Neural progenitor cell (in vitro differentiated cells): Measurements from ENCODE around the gene DDIAS. TPM values are rescaled to one million over a fixed set of nuclear protein-coding genes. Genes with fewer than 3 reads are reported as not detected.
"Not testable (repeated sequence)": the region's sequence is repeated elsewhere in the genome, so short reads cannot be mapped to it uniquely, and the experiment has no call there.

Experiments
- DNase-seq: peaks from one replicate; pipeline ENCODE4 v3.0.0-alpha.2; 2016; ENCODE audit warnings: low spot score
- H2AFZ ChIP-seq: fragments of 200-600 bp; sonication (generic); replicated peaks from 2 replicates; pipeline ENCODE4 v1.6.1; 2016; ENCODE audit warnings: antibody characterized with exemption
- H3F3A ChIP-seq: fragments of 200-600 bp; sonication (generic); 2 replicates; pipeline ENCODE4 v1.6.1; 2016; ENCODE audit warnings: antibody characterized with exemption, low read depth
- H3K27ac ChIP-seq: fragments of 200-600 bp; sonication (generic); 2 replicates; pipeline ENCODE4 v1.5.1; 2016; ENCODE audit warnings: mild to moderate bottlenecking
- H3K27me3 ChIP-seq: fragments of 200-600 bp; sonication (generic); 2 replicates; pipeline ENCODE4 v1.6.1; 2016; ENCODE audit warnings: mild to moderate bottlenecking, moderate library complexity
- H3K36me3 ChIP-seq: fragments of 200-600 bp; sonication (generic); 2 replicates; pipeline ENCODE4 v1.5.1; 2016
- H3K4me1 ChIP-seq: fragments of 200-600 bp; sonication (generic); 2 replicates; pipeline ENCODE4 v1.6.1; 2016; ENCODE audit warnings: mixed run types
- H3K4me2 ChIP-seq: fragments of 200-600 bp; sonication (generic); 2 replicates; pipeline ENCODE4 v1.6.1; 2016
- H3K4me3 ChIP-seq: fragments of 200-600 bp; sonication (generic); 2 replicates; pipeline ENCODE4 v1.5.1; 2016
- H3K79me2 ChIP-seq: fragments of 200-600 bp; sonication (generic); 2 replicates; pipeline ENCODE4 v1.6.1; 2016; ENCODE audit warnings: low read depth
- H3K9ac ChIP-seq: fragments of 200-600 bp; sonication (generic); 2 replicates; pipeline ENCODE4 v1.6.1; 2016
- H3K9me3 ChIP-seq: fragments of 200-600 bp; sonication (generic); 2 replicates; pipeline ENCODE4 v1.5.1; 2016; ENCODE audit warnings: low read depth
- H4K20me1 ChIP-seq: fragments of 200-600 bp; sonication (generic); 2 replicates; pipeline ENCODE4 v1.6.1; 2016; ENCODE audit warnings: low read depth
- H3K27ac Mint-ChIP-seq: 3 replicates; pipeline ENCODE4 v1.8.0; 2021; ENCODE audit warnings: mixed read lengths
- H3K27me3 Mint-ChIP-seq: 2 replicates; pipeline ENCODE4 v1.8.0; 2022; ENCODE audit warnings: low read depth, mild to moderate bottlenecking, inconsistent platforms, moderate library complexity, mixed read lengths; ENCODE audit not compliant: insufficient read depth
- H3K36me3 Mint-ChIP-seq: 3 replicates; pipeline ENCODE4 v1.8.0; 2021; ENCODE audit warnings: mixed read lengths
- H3K4me1 Mint-ChIP-seq: 3 replicates; pipeline ENCODE4 v1.8.0; 2021; ENCODE audit warnings: mixed read lengths
- H3K4me3 Mint-ChIP-seq: 3 replicates; pipeline ENCODE4 v1.8.0; 2021; ENCODE audit warnings: mild to moderate bottlenecking, moderate library complexity, mixed read lengths
- H3K9me3 Mint-ChIP-seq: 3 replicates; pipeline ENCODE4 v1.8.0; 2020; ENCODE audit warnings: mixed read lengths
- CTCF ChIP-seq: fragments of 200-600 bp; sonication (generic); IDR thresholded peaks from 2 replicates; pipeline ENCODE4 v1.5.1; 2017; ENCODE audit warnings: antibody characterized with exemption, mild to moderate bottlenecking
- EZH2 ChIP-seq: fragments of 200-600 bp; sonication (generic); IDR thresholded peaks from 2 replicates; pipeline ENCODE4 v1.6.1; 2017; ENCODE audit warnings: antibody characterized with exemption, mild to moderate bottlenecking, moderate library complexity
- EZH2phosphoT487 ChIP-seq: fragments of 200-600 bp; sonication (generic); IDR thresholded peaks from 2 replicates; pipeline ENCODE4 v1.6.1; 2017; ENCODE audit warnings: antibody characterized with exemption
- total RNA-seq: library from RNA; depleted of rRNA; stranded (reverse); fragments of >200 nt; gene quantifications from 2 replicates; pipeline ENCODE4 v1.2.3, GENCODE V29; 2015; ENCODE audit warnings: low replicate concordance

DDIAS gene
- total RNA-seq, 1 donor from 2014 or later: 47.7 TPM

- Histone ChIP-seq H3F3A (no peaks in the 10 kb centered on the region), H4K20me1 (no peaks in the 10 kb centered on the region), H3K9me3 (no peaks in the 10 kb centered on the region), H3K4me3 (no peak overlapping the region), H3K27ac (no peak overlapping the region), H3K36me3 (no peaks in the 10 kb centered on the region), H3K27me3 (no peaks in the 10 kb centered on the region), H2AFZ (no peak overlapping the region), H3K4me2 (no peak overlapping the region), H3K79me2 (no peaks in the 10 kb centered on the region), H3K9ac (no peak overlapping the region), H3K4me1 (peaks cover 10% of the 10 kb centered on the region)
- H3K27me3 Mint-ChIP-seq: no peaks in the 10 kb centered on the region
- peaks cover 11% of the 10 kb centered on the region for H3K4me1 Mint-ChIP-seq
- H3K27ac Mint-ChIP-seq: no peak overlapping the region
- no peaks in the 10 kb centered on the region for H3K36me3 Mint-ChIP-seq
- DNase-seq: no peak
- peaks cover 8% of the 10 kb centered on the region for H3K9me3 Mint-ChIP-seq
- no peak for TF ChIP-seq EZH2phosphoT487
- no peak for TF ChIP-seq EZH2
- no peak for TF ChIP-seq CTCF
- H3K4me3 Mint-ChIP-seq: no peak overlapping the region
Measured at GRCh38 chr11:82959987-82960778, 58.6 kb downstream of the DDIAS start.

- Histone ChIP-seq H2AFZ (no peak overlapping the region), H3K79me2 (no peaks in the 10 kb centered on the region), H4K20me1 (no peaks in the 10 kb centered on the region), H3K9me3 (no peaks in the 10 kb centered on the region), H3F3A (no peaks in the 10 kb centered on the region), H3K4me3 (no peak overlapping the region), H3K9ac (no peak overlapping the region), H3K4me1 (peaks cover 7% of the 10 kb centered on the region), H3K27ac (no peak overlapping the region), H3K4me2 (no peak overlapping the region), H3K36me3 (no peaks in the 10 kb centered on the region), H3K27me3 (no peaks in the 10 kb centered on the region)
- no peak for TF ChIP-seq CTCF
- no peak overlapping the region for H3K4me3 Mint-ChIP-seq
- H3K36me3 Mint-ChIP-seq: no peaks in the 10 kb centered on the region
- peaks cover 11% of the 10 kb centered on the region for H3K4me1 Mint-ChIP-seq
- H3K27me3 Mint-ChIP-seq: no peaks in the 10 kb centered on the region
- H3K9me3 Mint-ChIP-seq: peaks cover 8% of the 10 kb centered on the region
- H3K27ac Mint-ChIP-seq: no peak overlapping the region
- no peak for DNase-seq
Measured at GRCh38 chr11:82960779-82961143, 59.2 kb downstream of the DDIAS start.

GRCh38 chr11:82962021-82962420 is 60.5 kb downstream of the DDIAS start:
- not testable (repeated sequence) for H3K4me1 ChIP-seq, H3K9me3 Mint-ChIP-seq, H2AFZ ChIP-seq, H3K27ac Mint-ChIP-seq, H3F3A ChIP-seq, H3K4me3 ChIP-seq, DNase-seq, H3K27ac ChIP-seq, H3K79me2 ChIP-seq, H3K36me3 ChIP-seq, H3K36me3 Mint-ChIP-seq, H3K27me3 ChIP-seq, H3K9ac ChIP-seq, H4K20me1 ChIP-seq, H3K4me3 Mint-ChIP-seq, H3K4me2 ChIP-seq, H3K4me1 Mint-ChIP-seq, H3K27me3 Mint-ChIP-seq, H3K9me3 ChIP-seq

- Histone ChIP-seq H2AFZ (no peak overlapping the region), H3K9me3 (no peaks in the 10 kb centered on the region), H3K27ac (no peak overlapping the region), H3K27me3 (no peaks in the 10 kb centered on the region), H3K4me3 (no peak overlapping the region), H3K9ac (no peak overlapping the region), H3K4me1 (no peaks in the 10 kb centered on the region), H3K36me3 (no peaks in the 10 kb centered on the region), H3K79me2 (no peaks in the 10 kb centered on the region), H4K20me1 (no peaks in the 10 kb centered on the region), H3K4me2 (no peak overlapping the region), H3F3A (no peaks in the 10 kb centered on the region)
- no peaks in the 10 kb centered on the region for H3K36me3 Mint-ChIP-seq
- no peak overlapping the region for H3K4me3 Mint-ChIP-seq
- TF ChIP-seq CTCF: no peak
- no peak for TF ChIP-seq EZH2phosphoT487
- TF ChIP-seq EZH2: no peak
- no peaks in the 10 kb centered on the region for H3K4me1 Mint-ChIP-seq
- no peaks in the 10 kb centered on the region for H3K27me3 Mint-ChIP-seq
- no peak for DNase-seq
- H3K27ac Mint-ChIP-seq: no peak overlapping the region
- H3K9me3 Mint-ChIP-seq: peaks cover 7% of the 10 kb centered on the region
Measured at GRCh38 chr11:82967381-82967780, 65.8 kb downstream of the DDIAS start.
